K562 (cell line): ENCODE results near the gene POMGNT1. TPM values are rescaled to one million over a fixed set of nuclear protein-coding genes. Genes with fewer than 3 reads are reported as not detected.

ENCODE experiments used
- FOS ChIP-seq: IDR thresholded peaks from 3 replicates; pipeline ENCODE4 v1.6.1; 2011; ENCODE audit not compliant: insufficient read length; ENCODE audit errors: extremely low read depth
- L3MBTL2 ChIP-seq: fragments of 450-650 bp; IDR thresholded peaks from 2 replicates; pipeline ENCODE4 v1.6.1; 2016; ENCODE audit warnings: mild to moderate bottlenecking, moderate library complexity
- NFYB ChIP-seq: IDR thresholded peaks from 2 replicates; pipeline ENCODE4 v1.6.1; 2011; ENCODE audit warnings: mild to moderate bottlenecking, moderate library complexity; ENCODE audit not compliant: insufficient read length; ENCODE audit errors: extremely low read depth
- POU5F1 ChIP-seq: fragments of 150-350 bp; IDR thresholded peaks from 2 replicates; pipeline ENCODE4 v1.6.1; 2014; ENCODE audit warnings: borderline replicate concordance, low read length, low read depth, mild to moderate bottlenecking; ENCODE audit not compliant: partially characterized antibody
- RAD51 ChIP-seq: fragments of 450-650 bp; IDR thresholded peaks from 2 replicates; pipeline ENCODE4 v1.7.1; 2016; ENCODE audit warnings: low read depth, mild to moderate bottlenecking, borderline replicate concordance
- RBM25 ChIP-seq: fragments of 200-400 bp; formaldehyde crosslinking; IDR thresholded peaks from 2 replicates; pipeline ENCODE4 v1.6.1; 2018; ENCODE audit warnings: low read length, low read depth, moderate library complexity; ENCODE audit not compliant: severe bottlenecking
- ZNF316 ChIP-seq: fragments of 450-650 bp; IDR thresholded peaks from 2 replicates; pipeline ENCODE4 v1.6.1; 2016
- polyA plus RNA-seq, 8 experiments: library from polyadenylated mRNA; depleted of rRNA in 4 of 8; stranded (reverse) in 5 of 8; unstranded in 3 of 8; fragments of >200 nt; fragmentation: Nextera tagmentation in 2 of 8; fragmentation: Illumina TruSeq in 1 of 8; extraction: Ambion mirVana in 2 of 8; extraction: Trizol in 1 of 8; gene quantifications; 2 replicates each; pipeline versions ENCODE4 v1.2.1 to v1.2.3, GENCODE V29; 2011 to 2014; ENCODE audit warnings: inconsistent platforms in 1 of 8, missing spikeins in 1 of 8
- total RNA-seq, 7 experiments: library from RNA; depleted of rRNA in 6 of 7; stranded (reverse); fragments of >200 nt in 6 of 7; fragmentation: Illumina TruSeq in 2 of 7; extraction: Trizol in 2 of 7; gene quantifications; 2 replicates each; pipeline versions ENCODE4 v1.2.1 to v1.2.3, GENCODE V29; 2011 to 2021; ENCODE audit warnings: low replicate concordance in 1 of 7
- TF ChIP-seq, protein P1 (sequence below): fragments of 450-650 bp; IDR thresholded peaks from 2 replicates; pipeline ENCODE4 v1.6.1; 2016; ENCODE audit warnings: mild to moderate bottlenecking, moderate library complexity
- TF ChIP-seq, protein P2 (sequence below): sonication (generic); formaldehyde crosslinking; IDR thresholded peaks from 2 replicates; pipeline ENCODE4 v1.5.0; 2020; ENCODE audit warnings: missing genetic modification reagents
- TF ChIP-seq, protein P3 (sequence below): fragments of 450-650 bp; IDR thresholded peaks from 2 replicates; pipeline ENCODE4 v1.6.1; 2017; ENCODE audit warnings: antibody characterized with exemption, mild to moderate bottlenecking
- TF ChIP-seq, protein P4 (sequence below): sonication (generic); formaldehyde crosslinking; IDR thresholded peaks from 2 replicates; pipeline ENCODE4 v1.9.0; 2022; ENCODE audit warnings: mild to moderate bottlenecking, missing genetic modification reagents

POMGNT1 gene
- total and polyA plus RNA-seq, 9 of the 15 experiments (the other 6 are each of a cell fraction or from before 2014, with no cell fraction given) = 14.1 to 58.9 (median 37.8) TPM

DNA sequence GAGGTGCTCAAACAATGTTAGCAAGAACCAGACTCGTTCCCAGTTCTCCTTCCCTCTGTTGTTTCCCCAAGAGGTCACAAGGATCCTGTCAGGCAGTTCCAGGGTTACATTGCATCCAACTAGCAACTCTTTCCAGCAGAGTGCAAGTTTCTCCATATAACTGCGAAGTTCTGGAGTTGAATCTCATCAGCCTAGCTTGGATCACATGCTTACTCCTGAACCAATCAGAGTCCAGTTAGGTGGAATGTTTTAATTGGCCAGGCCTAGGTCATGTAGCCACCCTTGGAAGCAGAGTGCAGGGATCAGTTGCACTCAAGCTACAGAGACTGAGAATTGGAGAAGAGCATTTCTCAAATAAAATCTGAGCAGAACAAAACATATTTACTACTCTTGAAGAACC, 49.9 kb downstream of the POMGNT1 start (continued):
- TF ChIP-seq, protein P1, sequence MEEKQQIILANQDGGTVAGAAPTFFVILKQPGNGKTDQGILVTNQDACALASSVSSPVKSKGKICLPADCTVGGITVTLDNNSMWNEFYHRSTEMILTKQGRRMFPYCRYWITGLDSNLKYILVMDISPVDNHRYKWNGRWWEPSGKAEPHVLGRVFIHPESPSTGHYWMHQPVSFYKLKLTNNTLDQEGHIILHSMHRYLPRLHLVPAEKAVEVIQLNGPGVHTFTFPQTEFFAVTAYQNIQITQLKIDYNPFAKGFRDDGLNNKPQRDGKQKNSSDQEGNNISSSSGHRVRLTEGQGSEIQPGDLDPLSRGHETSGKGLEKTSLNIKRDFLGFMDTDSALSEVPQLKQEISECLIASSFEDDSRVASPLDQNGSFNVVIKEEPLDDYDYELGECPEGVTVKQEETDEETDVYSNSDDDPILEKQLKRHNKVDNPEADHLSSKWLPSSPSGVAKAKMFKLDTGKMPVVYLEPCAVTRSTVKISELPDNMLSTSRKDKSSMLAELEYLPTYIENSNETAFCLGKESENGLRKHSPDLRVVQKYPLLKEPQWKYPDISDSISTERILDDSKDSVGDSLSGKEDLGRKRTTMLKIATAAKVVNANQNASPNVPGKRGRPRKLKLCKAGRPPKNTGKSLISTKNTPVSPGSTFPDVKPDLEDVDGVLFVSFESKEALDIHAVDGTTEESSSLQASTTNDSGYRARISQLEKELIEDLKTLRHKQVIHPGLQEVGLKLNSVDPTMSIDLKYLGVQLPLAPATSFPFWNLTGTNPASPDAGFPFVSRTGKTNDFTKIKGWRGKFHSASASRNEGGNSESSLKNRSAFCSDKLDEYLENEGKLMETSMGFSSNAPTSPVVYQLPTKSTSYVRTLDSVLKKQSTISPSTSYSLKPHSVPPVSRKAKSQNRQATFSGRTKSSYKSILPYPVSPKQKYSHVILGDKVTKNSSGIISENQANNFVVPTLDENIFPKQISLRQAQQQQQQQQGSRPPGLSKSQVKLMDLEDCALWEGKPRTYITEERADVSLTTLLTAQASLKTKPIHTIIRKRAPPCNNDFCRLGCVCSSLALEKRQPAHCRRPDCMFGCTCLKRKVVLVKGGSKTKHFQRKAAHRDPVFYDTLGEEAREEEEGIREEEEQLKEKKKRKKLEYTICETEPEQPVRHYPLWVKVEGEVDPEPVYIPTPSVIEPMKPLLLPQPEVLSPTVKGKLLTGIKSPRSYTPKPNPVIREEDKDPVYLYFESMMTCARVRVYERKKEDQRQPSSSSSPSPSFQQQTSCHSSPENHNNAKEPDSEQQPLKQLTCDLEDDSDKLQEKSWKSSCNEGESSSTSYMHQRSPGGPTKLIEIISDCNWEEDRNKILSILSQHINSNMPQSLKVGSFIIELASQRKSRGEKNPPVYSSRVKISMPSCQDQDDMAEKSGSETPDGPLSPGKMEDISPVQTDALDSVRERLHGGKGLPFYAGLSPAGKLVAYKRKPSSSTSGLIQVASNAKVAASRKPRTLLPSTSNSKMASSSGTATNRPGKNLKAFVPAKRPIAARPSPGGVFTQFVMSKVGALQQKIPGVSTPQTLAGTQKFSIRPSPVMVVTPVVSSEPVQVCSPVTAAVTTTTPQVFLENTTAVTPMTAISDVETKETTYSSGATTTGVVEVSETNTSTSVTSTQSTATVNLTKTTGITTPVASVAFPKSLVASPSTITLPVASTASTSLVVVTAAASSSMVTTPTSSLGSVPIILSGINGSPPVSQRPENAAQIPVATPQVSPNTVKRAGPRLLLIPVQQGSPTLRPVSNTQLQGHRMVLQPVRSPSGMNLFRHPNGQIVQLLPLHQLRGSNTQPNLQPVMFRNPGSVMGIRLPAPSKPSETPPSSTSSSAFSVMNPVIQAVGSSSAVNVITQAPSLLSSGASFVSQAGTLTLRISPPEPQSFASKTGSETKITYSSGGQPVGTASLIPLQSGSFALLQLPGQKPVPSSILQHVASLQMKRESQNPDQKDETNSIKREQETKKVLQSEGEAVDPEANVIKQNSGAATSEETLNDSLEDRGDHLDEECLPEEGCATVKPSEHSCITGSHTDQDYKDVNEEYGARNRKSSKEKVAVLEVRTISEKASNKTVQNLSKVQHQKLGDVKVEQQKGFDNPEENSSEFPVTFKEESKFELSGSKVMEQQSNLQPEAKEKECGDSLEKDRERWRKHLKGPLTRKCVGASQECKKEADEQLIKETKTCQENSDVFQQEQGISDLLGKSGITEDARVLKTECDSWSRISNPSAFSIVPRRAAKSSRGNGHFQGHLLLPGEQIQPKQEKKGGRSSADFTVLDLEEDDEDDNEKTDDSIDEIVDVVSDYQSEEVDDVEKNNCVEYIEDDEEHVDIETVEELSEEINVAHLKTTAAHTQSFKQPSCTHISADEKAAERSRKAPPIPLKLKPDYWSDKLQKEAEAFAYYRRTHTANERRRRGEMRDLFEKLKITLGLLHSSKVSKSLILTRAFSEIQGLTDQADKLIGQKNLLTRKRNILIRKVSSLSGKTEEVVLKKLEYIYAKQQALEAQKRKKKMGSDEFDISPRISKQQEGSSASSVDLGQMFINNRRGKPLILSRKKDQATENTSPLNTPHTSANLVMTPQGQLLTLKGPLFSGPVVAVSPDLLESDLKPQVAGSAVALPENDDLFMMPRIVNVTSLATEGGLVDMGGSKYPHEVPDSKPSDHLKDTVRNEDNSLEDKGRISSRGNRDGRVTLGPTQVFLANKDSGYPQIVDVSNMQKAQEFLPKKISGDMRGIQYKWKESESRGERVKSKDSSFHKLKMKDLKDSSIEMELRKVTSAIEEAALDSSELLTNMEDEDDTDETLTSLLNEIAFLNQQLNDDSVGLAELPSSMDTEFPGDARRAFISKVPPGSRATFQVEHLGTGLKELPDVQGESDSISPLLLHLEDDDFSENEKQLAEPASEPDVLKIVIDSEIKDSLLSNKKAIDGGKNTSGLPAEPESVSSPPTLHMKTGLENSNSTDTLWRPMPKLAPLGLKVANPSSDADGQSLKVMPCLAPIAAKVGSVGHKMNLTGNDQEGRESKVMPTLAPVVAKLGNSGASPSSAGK = peak; percentile 51; the same call in 1 of the 2 replicates
- TF ChIP-seq RAD51 = peak; percentile 76
- peak; percentile 47 for TF ChIP-seq FOS
- peak; percentile 83 for TF ChIP-seq L3MBTL2
- no peak for TF ChIP-seq ZNF316
- TF ChIP-seq, protein P2, sequence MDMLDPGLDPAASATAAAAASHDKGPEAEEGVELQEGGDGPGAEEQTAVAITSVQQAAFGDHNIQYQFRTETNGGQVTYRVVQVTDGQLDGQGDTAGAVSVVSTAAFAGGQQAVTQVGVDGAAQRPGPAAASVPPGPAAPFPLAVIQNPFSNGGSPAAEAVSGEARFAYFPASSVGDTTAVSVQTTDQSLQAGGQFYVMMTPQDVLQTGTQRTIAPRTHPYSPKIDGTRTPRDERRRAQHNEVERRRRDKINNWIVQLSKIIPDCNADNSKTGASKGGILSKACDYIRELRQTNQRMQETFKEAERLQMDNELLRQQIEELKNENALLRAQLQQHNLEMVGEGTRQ (CRISPR knock-in tag) = peak; percentile 78
- TF ChIP-seq NFYB = peak; percentile 30
- peak; percentile 48 for TF ChIP-seq RBM25
- TF ChIP-seq, protein P3, sequence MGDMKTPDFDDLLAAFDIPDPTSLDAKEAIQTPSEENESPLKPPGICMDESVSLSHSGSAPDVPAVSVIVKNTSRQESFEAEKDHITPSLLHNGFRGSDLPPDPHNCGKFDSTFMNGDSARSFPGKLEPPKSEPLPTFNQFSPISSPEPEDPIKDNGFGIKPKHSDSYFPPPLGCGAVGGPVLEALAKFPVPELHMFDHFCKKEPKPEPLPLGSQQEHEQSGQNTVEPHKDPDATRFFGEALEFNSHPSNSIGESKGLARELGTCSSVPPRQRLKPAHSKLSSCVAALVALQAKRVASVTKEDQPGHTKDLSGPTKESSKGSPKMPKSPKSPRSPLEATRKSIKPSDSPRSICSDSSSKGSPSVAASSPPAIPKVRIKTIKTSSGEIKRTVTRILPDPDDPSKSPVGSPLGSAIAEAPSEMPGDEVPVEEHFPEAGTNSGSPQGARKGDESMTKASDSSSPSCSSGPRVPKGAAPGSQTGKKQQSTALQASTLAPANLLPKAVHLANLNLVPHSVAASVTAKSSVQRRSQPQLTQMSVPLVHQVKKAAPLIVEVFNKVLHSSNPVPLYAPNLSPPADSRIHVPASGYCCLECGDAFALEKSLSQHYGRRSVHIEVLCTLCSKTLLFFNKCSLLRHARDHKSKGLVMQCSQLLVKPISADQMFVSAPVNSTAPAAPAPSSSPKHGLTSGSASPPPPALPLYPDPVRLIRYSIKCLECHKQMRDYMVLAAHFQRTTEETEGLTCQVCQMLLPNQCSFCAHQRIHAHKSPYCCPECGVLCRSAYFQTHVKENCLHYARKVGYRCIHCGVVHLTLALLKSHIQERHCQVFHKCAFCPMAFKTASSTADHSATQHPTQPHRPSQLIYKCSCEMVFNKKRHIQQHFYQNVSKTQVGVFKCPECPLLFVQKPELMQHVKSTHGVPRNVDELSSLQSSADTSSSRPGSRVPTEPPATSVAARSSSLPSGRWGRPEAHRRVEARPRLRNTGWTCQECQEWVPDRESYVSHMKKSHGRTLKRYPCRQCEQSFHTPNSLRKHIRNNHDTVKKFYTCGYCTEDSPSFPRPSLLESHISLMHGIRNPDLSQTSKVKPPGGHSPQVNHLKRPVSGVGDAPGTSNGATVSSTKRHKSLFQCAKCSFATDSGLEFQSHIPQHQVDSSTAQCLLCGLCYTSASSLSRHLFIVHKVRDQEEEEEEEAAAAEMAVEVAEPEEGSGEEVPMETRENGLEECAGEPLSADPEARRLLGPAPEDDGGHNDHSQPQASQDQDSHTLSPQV = 0 out of 2 replicates have a peak, but pooled peaks have one; percentile 43
- TF ChIP-seq, protein P4, sequence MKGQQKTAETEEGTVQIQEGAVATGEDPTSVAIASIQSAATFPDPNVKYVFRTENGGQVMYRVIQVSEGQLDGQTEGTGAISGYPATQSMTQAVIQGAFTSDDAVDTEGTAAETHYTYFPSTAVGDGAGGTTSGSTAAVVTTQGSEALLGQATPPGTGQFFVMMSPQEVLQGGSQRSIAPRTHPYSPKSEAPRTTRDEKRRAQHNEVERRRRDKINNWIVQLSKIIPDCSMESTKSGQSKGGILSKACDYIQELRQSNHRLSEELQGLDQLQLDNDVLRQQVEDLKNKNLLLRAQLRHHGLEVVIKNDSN (CRISPR knock-in tag) = peak; percentile 81
- TF ChIP-seq POU5F1 = no peak
